ENCODE measurements around the gene PRKG1. TPM values are rescaled to one million over a fixed set of nuclear protein-coding genes. Genes with fewer than 3 reads are reported as not detected.

PRKG1 gene
- total and polyA plus RNA-seq, 2 experiments from 2014 or later = 18.2 to 21.1 TPM

GRCh38 chr10:52259426-52259812 lies 1185.1 kb downstream of the PRKG1 start:
- H3K4me3 Mint-ChIP-seq = no peak overlapping the region
- peaks cover 21% of the 10 kb centered on the region for H3K4me1 Mint-ChIP-seq
- H3K27ac Mint-ChIP-seq = no peak overlapping the region
- Histone ChIP-seq H3K27me3 (ENCODE audit: insufficient read depth) (no peaks in the 10 kb centered on the region), H2AFZ (no peak overlapping the region), H3K79me2 (replicated peaks; ENCODE audit: insufficient read depth) (no peaks in the 10 kb centered on the region), H3K4me2 (no peak overlapping the region), H3K4me1 (ENCODE audit: insufficient read depth) (peaks cover 14% of the 10 kb centered on the region), H3K9me2 (ENCODE audit: insufficient read depth) (no peaks in the 10 kb centered on the region), H3K36me3 (ENCODE audit: insufficient read depth) (no peaks in the 10 kb centered on the region), H3K27ac (ENCODE audit: low read depth) (no peak overlapping the region), H3F3A (replicated peaks; ENCODE audit: low read depth) (no peaks in the 10 kb centered on the region), H3K4me3 (no peak overlapping the region), H4K20me1 (replicated peaks; ENCODE audit: insufficient read depth) (no peaks in the 10 kb centered on the region)
- no peaks in the 10 kb centered on the region for H3K27me3 Mint-ChIP-seq (ENCODE audit: insufficient read depth, low read depth, poor library complexity)
- ATAC-seq = no peak
- no peaks in the 10 kb centered on the region for H3K36me3 Mint-ChIP-seq (ENCODE audit: low read depth)
- no peaks in the 10 kb centered on the region for H3K9me3 Mint-ChIP-seq
- DNase-seq (ENCODE audit: low spot score) = no peak
- no peak for TF ChIP-seq ZNF114 (CRISPR knock-in tag; IDR thresholded peaks at IDR 0.05)
- no peak for TF ChIP-seq ETS1 (IDR thresholded peaks at IDR 0.05)
- TF ChIP-seq STAT1 (IDR thresholded peaks at IDR 0.05; ENCODE audit: unreplicated experiment) = no peak
- TF ChIP-seq JUNB (IDR thresholded peaks at IDR 0.05; ENCODE audit: unreplicated experiment) = no peak
- no peak for TF ChIP-seq NANOG (IDR thresholded peaks at IDR 0.05; ENCODE audit: borderline replicate concordance)
- TF ChIP-seq ZNF462 (CRISPR knock-in tag; IDR thresholded peaks at IDR 0.05) = no peak
- TF ChIP-seq POLR2AphosphoS5 (IDR thresholded peaks at IDR 0.05; ENCODE audit: low read depth) = no peak
- no peak for TF ChIP-seq EZH2 (IDR thresholded peaks at IDR 0.05; ENCODE audit: low read depth, unreplicated experiment)
- no peak for TF ChIP-seq CTCF (conservative IDR thresholded peaks at IDR 0.05; ENCODE audit: low read depth in 2 of 2)
- TF ChIP-seq ZNF331 (CRISPR knock-in tag; IDR thresholded peaks at IDR 0.05; ENCODE audit: low read depth) = no peak
- no peak for TF ChIP-seq CREB1 (CRISPR knock-in tag; IDR thresholded peaks at IDR 0.05; ENCODE audit: low read depth)

Data from GM23338 (cell line).